A549 (cell line): ENCODE measurements around the gene SH3PXD2B. TPM values are rescaled to one million over a fixed set of nuclear protein-coding genes. Genes with fewer than 3 reads are reported as not detected.
A peak's percentile ranks its signal among the peaks of the same experiment; 100 is the strongest.

Source experiments
- ATAC-seq, 2 experiments: fragments of 200-7000 bp in 1 of 2; fragments of >200 bp in 1 of 2; cut with Nextera tagmentation in 1 of 2; cut with Tn5 transposase in 1 of 2; 3 replicates each; pipeline versions ENCODE4 v1.8.0 to v1.9.1; 2018 to 2020; ENCODE audit warnings: mild to moderate bottlenecking in 1 of 2, moderate library complexity in 1 of 2
- CTCF ChIA-PET: fragments of 300-600 bp; sonication (Branson Sonifier 250); formaldehyde crosslinking; extraction: SDS; loops from one replicate; lab custom pipeline; 2021; ENCODE audit warnings: antibody characterized with exemption, inconsistent platforms; lab: Yijun Ruan, JAX
- POLR2A ChIA-PET: fragments of 350-600 bp; formaldehyde crosslinking; extraction: SDS; loops from one replicate; lab custom pipeline; 2021; ENCODE audit warnings: antibody characterized with exemption, inconsistent platforms; lab: Yijun Ruan, JAX
- DNase-seq, 2 experiments: peaks; one replicate each; pipeline versions ENCODE4 v3.0.0 to v3.0.0-alpha.2; 2011 to 2016; ENCODE audit warnings: low read depth in 1 of 2, low spot score in 1 of 2
- FAIRE-seq: peaks from 2 replicates; lab custom pipeline; 2011; peaks lifted over from hg19 to GRCh38; lab: Jason Lieb, UNC
- H3K27ac ChIP-seq, 2 experiments: fragments of >200 bp; sonication (Bioruptor Twin); formaldehyde crosslinking; 3 replicates each; pipeline ENCODE4 v1.5.1; 2016 to 2017
- H3K4me1 ChIP-seq: fragments of >200 bp; sonication (Bioruptor Twin); formaldehyde crosslinking; 3 replicates; pipeline ENCODE4 v1.6.1; 2016
- H3K4me2 ChIP-seq: fragments of >200 bp; sonication (Bioruptor Twin); formaldehyde crosslinking; 3 replicates; pipeline ENCODE4 v1.6.1; 2016
- H3K4me3 ChIP-seq: fragments of >200 bp; sonication (Bioruptor Twin); formaldehyde crosslinking; 3 replicates; pipeline ENCODE4 v1.5.1; 2016
- H3K9me3 ChIP-seq: fragments of >200 bp; sonication (Bioruptor Twin); formaldehyde crosslinking; 3 replicates; pipeline ENCODE4 v1.6.1; 2016
- CBX2 ChIP-seq: fragments of 200-600 bp; sonication (generic); IDR thresholded peaks from 2 replicates; pipeline ENCODE4 v1.6.1; 2016; ENCODE audit warnings: low read depth, mild to moderate bottlenecking, borderline replicate concordance
- CBX8 ChIP-seq: fragments of 200-600 bp; sonication (generic); IDR thresholded peaks from 2 replicates; pipeline ENCODE4 v1.6.1; 2016
- CEBPB ChIP-seq, 2 experiments: fragments of >200 bp in 1 of 2; sonication (Bioruptor Twin) in 1 of 2; formaldehyde crosslinking in 1 of 2; IDR thresholded peaks; 2 replicates each; pipeline ENCODE4 v1.6.1; 2012 to 2016
- EHMT2 ChIP-seq: fragments of 200-600 bp; sonication (generic); IDR thresholded peaks from 2 replicates; pipeline ENCODE4 v1.6.1; 2016; ENCODE audit warnings: antibody characterized with exemption, low read depth, mild to moderate bottlenecking, moderate library complexity
- ELK1 ChIP-seq: fragments of 150-350 bp; IDR thresholded peaks from 2 replicates; pipeline ENCODE4 v1.6.1; 2014; ENCODE audit warnings: low read depth, mild to moderate bottlenecking, low read length
- FOSB ChIP-seq: fragments of 250-450 bp; sonication (Bioruptor Pico); IDR thresholded peaks from 2 replicates; pipeline ENCODE4 v1.5.0; 2020; ENCODE audit warnings: mild to moderate bottlenecking, moderate library complexity
- FOSL2 ChIP-seq, 2 experiments: fragments of 450-650 bp in 1 of 2; fragments of >200 bp in 1 of 2; sonication (Bioruptor Twin) in 1 of 2; formaldehyde crosslinking; IDR thresholded peaks; 2 replicates each; pipeline versions ENCODE4 v1.5.0 to v1.6.1; 2016 to 2020; ENCODE audit warnings: mild to moderate bottlenecking in 1 of 2, moderate library complexity in 1 of 2
- FOXS1 ChIP-seq: fragments of 250-450 bp; sonication (Bioruptor Pico); IDR thresholded peaks from 2 replicates; pipeline ENCODE4 v1.5.0; 2020; ENCODE audit warnings: mild to moderate bottlenecking, moderate library complexity
- GATA3 ChIP-seq: IDR thresholded peaks from 2 replicates; pipeline ENCODE4 v1.6.1; 2012; ENCODE audit warnings: borderline replicate concordance
- HEYL ChIP-seq: fragments of 250-450 bp; sonication (Bioruptor Pico); IDR thresholded peaks from 2 replicates; pipeline ENCODE4 v1.8.0; 2021; ENCODE audit warnings: mild to moderate bottlenecking, moderate library complexity
- HOXB13 ChIP-seq: fragments of 250-450 bp; sonication (Bioruptor Pico); IDR thresholded peaks from 2 replicates; pipeline ENCODE4 v1.5.0; 2020; ENCODE audit warnings: low read depth, mild to moderate bottlenecking, moderate library complexity
- JUN ChIP-seq, 2 experiments: fragments of >200 bp; sonication (Bioruptor Twin); formaldehyde crosslinking; IDR thresholded peaks; 2 replicates in 1 of 2; 3 replicates in 1 of 2; pipeline ENCODE4 v1.6.1; 2016 to 2017
- KDM5A ChIP-seq: fragments of 200-600 bp; sonication (generic); IDR thresholded peaks from 2 replicates; pipeline ENCODE4 v1.6.1; 2016; ENCODE audit warnings: antibody characterized with exemption, mild to moderate bottlenecking
- MAFK ChIP-seq: fragments of 450-650 bp; IDR thresholded peaks from 2 replicates; pipeline ENCODE4 v1.6.1; 2014; ENCODE audit not compliant: partially characterized antibody
- MAX ChIP-seq: IDR thresholded peaks from 2 replicates; pipeline ENCODE4 v1.6.1; 2012
- MYC ChIP-seq: IDR thresholded peaks from 2 replicates; pipeline ENCODE4 v1.6.1; 2012; ENCODE audit warnings: mild to moderate bottlenecking, inconsistent platforms, low read length, improper control_type of control experiment, borderline replicate concordance
- NFE2L2 ChIP-seq: fragments of 150-350 bp; conservative IDR thresholded peaks from 2 replicates; pipeline ENCODE4 v1.6.1; 2014; ENCODE audit warnings: low read length
- NPAS2 ChIP-seq: fragments of 250-450 bp; sonication (Bioruptor Pico); IDR thresholded peaks from 2 replicates; pipeline ENCODE4 v1.8.0; 2022; ENCODE audit warnings: mild to moderate bottlenecking, moderate library complexity, borderline replicate concordance
- NR3C1 ChIP-seq: fragments of >200 bp; sonication (Bioruptor Twin); formaldehyde crosslinking; IDR thresholded peaks from 3 replicates; pipeline ENCODE4 v1.6.1; 2017
- POLR2AphosphoS2 ChIP-seq: conservative IDR thresholded peaks from 2 replicates; pipeline ENCODE4 v1.6.1; 2012; ENCODE audit warnings: low read length, improper control_type of control experiment, inconsistent platforms
- RAD21 ChIP-seq, 2 experiments: fragments of >200 bp in 1 of 2; sonication (Bioruptor Twin) in 1 of 2; formaldehyde crosslinking in 1 of 2; IDR thresholded peaks in 1 of 2; conservative IDR thresholded peaks in 1 of 2; 2 replicates in 1 of 2; 3 replicates in 1 of 2; pipeline ENCODE4 v1.6.1; 2012 to 2018; ENCODE audit warnings: inconsistent platforms in 1 of 2
- RARB ChIP-seq: fragments of 250-450 bp; sonication (Bioruptor Pico); IDR thresholded peaks from 2 replicates; pipeline ENCODE4 v1.8.0; 2021; ENCODE audit warnings: mild to moderate bottlenecking, moderate library complexity
- RFX5 ChIP-seq: fragments of 450-650 bp; IDR thresholded peaks from 2 replicates; pipeline ENCODE4 v1.7.1; 2014; ENCODE audit warnings: antibody characterized with exemption, mild to moderate bottlenecking, moderate library complexity
- SMC3 ChIP-seq: fragments of >200 bp; sonication (Bioruptor Twin); formaldehyde crosslinking; IDR thresholded peaks from 3 replicates; pipeline ENCODE4 v1.6.1; 2018; ENCODE audit warnings: inconsistent platforms
- TFCP2L1 ChIP-seq: fragments of 250-450 bp; sonication (Bioruptor Pico); IDR thresholded peaks from 2 replicates; pipeline ENCODE4 v1.5.0; 2021; ENCODE audit warnings: mild to moderate bottlenecking
- TP53 ChIP-seq: fragments of 250-450 bp; sonication (Bioruptor Pico); IDR thresholded peaks from 2 replicates; pipeline ENCODE4 v1.5.0; 2021; ENCODE audit warnings: mild to moderate bottlenecking, moderate library complexity
- USF2 ChIP-seq: fragments of 450-650 bp; IDR thresholded peaks from 2 replicates; pipeline ENCODE4 v1.6.1; 2014; ENCODE audit warnings: antibody characterized with exemption
- ZC3H11A ChIP-seq: fragments of 450-650 bp; IDR thresholded peaks from 2 replicates; pipeline ENCODE4 v1.6.1; 2014; ENCODE audit warnings: antibody characterized with exemption, mild to moderate bottlenecking
- WGBS: methylation state at CpG from one replicate; pipeline ENCODE4 v1.1.6; 2017; ENCODE audit errors: missing lambda C conversion rate; 5-methylcytosine and 5-hydroxymethylcytosine counted together
- polyA plus RNA-seq, 4 experiments: library from polyadenylated mRNA; depleted of rRNA in 3 of 4; stranded (reverse); fragments of >200 nt; fragmentation: RNase III in 1 of 4; extraction: RNeasy Plus Mini Kit Qiagen cat#74134 plus additional on column Dnase treatment in 1 of 4; gene quantifications; 2 replicates in 3 of 4; 3 replicates in 1 of 4; pipeline ENCODE4 v1.2.3, GENCODE V29; 2011 to 2017
- TF ChIP-seq, protein P1 (sequence below): fragments of >200 bp; sonication (Bioruptor Twin); formaldehyde crosslinking; IDR thresholded peaks from 2 replicates; pipeline ENCODE4 v1.6.1; 2016
- TF ChIP-seq, protein P2 (sequence below): IDR thresholded peaks from 2 replicates; pipeline ENCODE4 v1.6.1; 2012; ENCODE audit warnings: low read depth, borderline replicate concordance
- TF ChIP-seq, protein P3 (sequence below): fragments of >200 bp; sonication (Bioruptor Twin); formaldehyde crosslinking; IDR thresholded peaks from 3 replicates; pipeline ENCODE4 v1.6.1; 2016
- TF ChIP-seq, protein P4 (sequence below): fragments of 250-450 bp; sonication (Bioruptor Pico); IDR thresholded peaks from 2 replicates; pipeline ENCODE4 v1.5.0; 2020; ENCODE audit warnings: low read depth, mild to moderate bottlenecking, moderate library complexity

SH3PXD2B gene
- polyA plus RNA-seq, 2 of the 4 experiments (the other 2 are of a cell fraction): 15.1 to 15.5 TPM

DNA sequence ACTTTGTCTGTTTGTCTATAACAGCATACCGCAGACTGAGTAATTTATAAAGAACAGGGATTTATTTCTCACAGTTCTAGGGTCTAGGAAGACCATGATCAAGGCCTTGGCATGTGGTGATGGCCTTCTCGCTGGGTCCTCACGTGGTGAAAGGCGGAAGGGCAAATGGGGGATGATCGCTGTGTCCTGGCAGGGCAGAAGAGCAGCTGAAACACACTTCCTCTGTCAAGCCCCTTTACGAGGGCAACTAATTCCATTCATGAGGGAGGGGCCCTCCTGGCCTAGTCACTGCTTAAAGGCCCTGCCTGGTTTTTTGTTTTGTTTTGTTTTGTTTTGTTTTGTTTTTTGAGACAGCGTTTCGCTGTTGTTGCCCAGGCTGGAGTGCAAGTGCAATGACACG lies 128.9 kb downstream of the SH3PXD2B start:
- ChIA-PET POLR2A (no interaction called here), CTCF (no interaction called here)
- no peak for ATAC-seq
- no peaks in the 10 kb centered on the region for H3K4me1 ChIP-seq
- FAIRE-seq: no peak
- DNase-seq: no peak
- no peak overlapping the region for H3K4me3 ChIP-seq
- 86% methylated on average over 9 of the region's 9 CpGs for WGBS
- H3K9me3 ChIP-seq: no peaks in the 10 kb centered on the region
- no peak overlapping the region for H3K27ac ChIP-seq
- H3K4me2 ChIP-seq: no peak overlapping the region
- TF ChIP-seq, protein P1, sequence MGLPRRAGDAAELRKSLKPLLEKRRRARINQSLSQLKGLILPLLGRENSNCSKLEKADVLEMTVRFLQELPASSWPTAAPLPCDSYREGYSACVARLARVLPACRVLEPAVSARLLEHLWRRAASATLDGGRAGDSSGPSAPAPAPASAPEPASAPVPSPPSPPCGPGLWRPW: no peak
- TF ChIP-seq USF2 (no peak), GATA3 (no peak), CBX8 (no peak), POLR2AphosphoS2 (no peak), NPAS2 (CRISPR knock-in tag) (no peak), CBX2 (no peak), EHMT2 (no peak), RFX5 (no peak), KDM5A (no peak), RAD21 (conservative IDR thresholded peaks at IDR 0.05 in 1 of 2, IDR thresholded peaks at IDR 0.05 in 1 of 2) (no peak), CEBPB (IDR thresholded peaks at IDR 0.05) (no peak), HOXB13 (no peak), MYC (no peak), MAX (no peak), TFCP2L1 (no peak), RARB (CRISPR knock-in tag) (no peak), SMC3 (no peak)
- TF ChIP-seq, protein P2, sequence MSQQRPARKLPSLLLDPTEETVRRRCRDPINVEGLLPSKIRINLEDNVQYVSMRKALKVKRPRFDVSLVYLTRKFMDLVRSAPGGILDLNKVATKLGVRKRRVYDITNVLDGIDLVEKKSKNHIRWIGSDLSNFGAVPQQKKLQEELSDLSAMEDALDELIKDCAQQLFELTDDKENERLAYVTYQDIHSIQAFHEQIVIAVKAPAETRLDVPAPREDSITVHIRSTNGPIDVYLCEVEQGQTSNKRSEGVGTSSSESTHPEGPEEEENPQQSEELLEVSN: no peak

DNA sequence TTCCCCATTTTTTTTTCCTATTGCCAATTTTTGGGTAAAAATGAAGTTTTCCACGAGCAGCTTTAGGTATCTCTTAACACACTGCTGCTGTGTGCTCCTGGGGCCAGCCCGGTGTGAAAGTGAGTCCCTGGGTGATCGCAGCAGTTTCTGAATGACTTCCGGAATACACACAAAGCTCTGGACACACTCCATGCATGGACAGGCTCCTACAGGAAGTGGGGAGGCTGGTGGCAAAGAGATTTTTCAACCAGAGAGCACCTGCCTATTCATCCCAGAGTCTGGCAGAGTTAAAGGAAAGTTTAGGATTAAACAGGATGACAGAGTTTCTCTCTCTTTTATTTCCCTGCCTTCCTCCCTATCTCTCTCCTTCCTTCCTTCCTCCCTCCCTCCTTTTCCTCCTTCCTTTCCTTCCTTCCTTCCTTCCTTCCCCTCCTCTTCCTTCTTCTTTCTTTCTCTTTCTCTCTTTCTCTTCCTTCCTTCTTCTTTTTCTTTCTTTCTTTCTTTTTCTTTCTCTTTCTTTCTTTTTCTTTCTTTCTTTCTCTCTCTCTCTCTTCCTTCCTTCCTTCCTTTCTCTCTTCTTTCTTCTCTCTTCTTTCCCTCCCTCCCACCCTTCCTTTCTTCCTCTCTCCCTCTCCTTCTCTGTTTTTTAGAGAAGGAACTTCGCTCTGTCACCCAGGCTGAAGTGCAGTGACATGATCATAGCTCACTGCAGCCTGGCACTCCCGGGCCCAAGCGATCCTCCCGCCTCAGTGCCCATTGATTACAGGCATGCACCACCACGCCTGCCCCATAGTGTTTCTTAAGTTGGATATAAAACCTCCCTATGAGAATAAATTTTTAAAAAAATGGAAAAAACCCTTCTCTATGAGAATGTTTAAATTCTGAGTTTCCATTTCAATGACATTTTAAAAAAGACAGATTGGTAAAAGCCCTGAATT lies 132.0 kb downstream of the SH3PXD2B start:
- POLR2A ChIA-PET: interaction anchor here (0.6 kb wide), 1 partner anchor 1100 kb away, joined by 3 read pairs; no protein-coding TSS in a partner anchor
- Histone ChIP-seq H3K4me2 (no peak overlapping the region), H3K27ac (no peak overlapping the region)

More for the DNA sequence above, 132.0 kb downstream of the SH3PXD2B start:
- DNase-seq (no peak), FAIRE-seq (no peak), ATAC-seq (peak in 1 of 2 experiments; percentile 32; a peak in 1 of 6 replicates)
- TF ChIP-seq FOSL2 (IDR thresholded peaks at IDR 0.05) (no peak), FOSL2 (CRISPR knock-in tag; IDR thresholded peaks at IDR 0.05) (no peak), JUN (IDR thresholded peaks at IDR 0.05) (no peak), ZC3H11A (no peak), CEBPB (IDR thresholded peaks at IDR 0.05) (no peak), MYC (no peak), HOXB13 (no peak), FOXS1 (CRISPR knock-in tag) (no peak), RAD21 (conservative IDR thresholded peaks at IDR 0.05 in 1 of 2, IDR thresholded peaks at IDR 0.05 in 1 of 2) (no peak), NR3C1 (no peak), NFE2L2 (no peak), HEYL (no peak), ELK1 (no peak), EHMT2 (no peak), MAFK (no peak), TP53 (CRISPR knock-in tag) (no peak), FOSB (CRISPR knock-in tag) (no peak)
- TF ChIP-seq, protein P3, sequence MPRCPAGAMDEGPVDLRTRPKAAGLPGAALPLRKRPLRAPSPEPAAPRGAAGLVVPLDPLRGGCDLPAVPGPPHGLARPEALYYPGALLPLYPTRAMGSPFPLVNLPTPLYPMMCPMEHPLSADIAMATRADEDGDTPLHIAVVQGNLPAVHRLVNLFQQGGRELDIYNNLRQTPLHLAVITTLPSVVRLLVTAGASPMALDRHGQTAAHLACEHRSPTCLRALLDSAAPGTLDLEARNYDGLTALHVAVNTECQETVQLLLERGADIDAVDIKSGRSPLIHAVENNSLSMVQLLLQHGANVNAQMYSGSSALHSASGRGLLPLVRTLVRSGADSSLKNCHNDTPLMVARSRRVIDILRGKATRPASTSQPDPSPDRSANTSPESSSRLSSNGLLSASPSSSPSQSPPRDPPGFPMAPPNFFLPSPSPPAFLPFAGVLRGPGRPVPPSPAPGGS: no peak
- TF ChIP-seq, protein P4, sequence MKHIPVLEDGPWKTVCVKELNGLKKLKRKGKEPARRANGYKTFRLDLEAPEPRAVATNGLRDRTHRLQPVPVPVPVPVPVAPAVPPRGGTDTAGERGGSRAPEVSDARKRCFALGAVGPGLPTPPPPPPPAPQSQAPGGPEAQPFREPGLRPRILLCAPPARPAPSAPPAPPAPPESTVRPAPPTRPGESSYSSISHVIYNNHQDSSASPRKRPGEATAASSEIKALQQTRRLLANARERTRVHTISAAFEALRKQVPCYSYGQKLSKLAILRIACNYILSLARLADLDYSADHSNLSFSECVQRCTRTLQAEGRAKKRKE: no peak
- WGBS: 79% methylated on average over 9 of the region's 9 CpGs
- H3K9me3 ChIP-seq: no peaks in the 10 kb centered on the region
- CTCF ChIA-PET: interaction anchor here (2.8 kb wide), 1 partner anchor 11 kb away, joined by 6 read pairs; no protein-coding TSS in a partner anchor
- H3K4me1 ChIP-seq: no peaks in the 10 kb centered on the region
- no peak overlapping the region for H3K4me3 ChIP-seq
